HepG2 (cell line): ENCODE data around the gene TTLL1. TPM values are rescaled to one million over a fixed set of nuclear protein-coding genes. Genes with fewer than 3 reads are reported as not detected.

Experiments used
- ARNT ChIP-seq: fragments of 450-650 bp; IDR thresholded peaks from 2 replicates; pipeline ENCODE4 v1.6.1; 2017
- BORCS8-MEF2B ChIP-seq: sonication (generic); formaldehyde crosslinking; IDR thresholded peaks from 2 replicates; pipeline ENCODE4 v1.8.0; 2022; ENCODE audit warnings: mild to moderate bottlenecking, missing genetic modification reagents
- HMGA1 ChIP-seq: sonication (generic); formaldehyde crosslinking; conservative IDR thresholded peaks from 2 replicates; pipeline ENCODE4 v1.4.0; 2020; ENCODE audit warnings: missing genetic modification reagents
- KMT2B ChIP-seq: IDR thresholded peaks from 2 replicates; pipeline ENCODE4 v1.6.1; 2016; ENCODE audit warnings: missing genetic modification reagents, missing compliant biosample characterization
- MAFK ChIP-seq, 2 experiments: IDR thresholded peaks in 1 of 2; conservative IDR thresholded peaks in 1 of 2; 2 replicates each; pipeline ENCODE4 v1.6.1; 2011; ENCODE audit warnings: improper control_type of control experiment in 2 of 2, low read length in 2 of 2
- NAIF1 ChIP-seq: sonication (generic); formaldehyde crosslinking; IDR thresholded peaks from 2 replicates; pipeline ENCODE4 v1.5.0; 2020; ENCODE audit warnings: mild to moderate bottlenecking, missing genetic modification reagents, borderline replicate concordance
- NFKBIZ ChIP-seq: IDR thresholded peaks from 2 replicates; pipeline ENCODE4 v1.6.1; 2018; ENCODE audit warnings: missing genetic modification reagents, missing compliant biosample characterization
- NR2C2 ChIP-seq: sonication (generic); formaldehyde crosslinking; IDR thresholded peaks from 2 replicates; pipeline ENCODE4 v1.4.0; 2020; ENCODE audit warnings: missing genetic modification reagents, mild to moderate bottlenecking, moderate library complexity, borderline replicate concordance
- PATZ1 ChIP-seq: sonication (generic); formaldehyde crosslinking; IDR thresholded peaks from 2 replicates; pipeline ENCODE4 v1.4.0; 2020; ENCODE audit warnings: missing genetic modification reagents
- PHF20 ChIP-seq: sonication (generic); formaldehyde crosslinking; IDR thresholded peaks from 2 replicates; pipeline ENCODE4 v1.5.0; 2020; ENCODE audit warnings: mild to moderate bottlenecking, missing genetic modification reagents
- POLR2AphosphoS5 ChIP-seq: IDR thresholded peaks from 2 replicates; pipeline ENCODE4 v1.6.1; 2012; ENCODE audit warnings: low read depth, low read length
- REPIN1 ChIP-seq: sonication (generic); formaldehyde crosslinking; IDR thresholded peaks from 2 replicates; pipeline ENCODE4 v1.8.0; 2022; ENCODE audit warnings: missing genetic modification reagents, low read depth, mild to moderate bottlenecking, borderline replicate concordance
- SRSF4 ChIP-seq: fragments of 200-400 bp; formaldehyde crosslinking; IDR thresholded peaks from one replicate; pipeline ENCODE4 v1.6.1; 2018; ENCODE audit warnings: mild to moderate bottlenecking, low read depth, low read length, moderate library complexity; ENCODE audit not compliant: poor library complexity, severe bottlenecking
- ZFP36L2 ChIP-seq: sonication (generic); formaldehyde crosslinking; IDR thresholded peaks from 2 replicates; pipeline ENCODE4 v1.4.0; 2020; ENCODE audit warnings: missing genetic modification reagents
- ZFX ChIP-seq: sonication (generic); formaldehyde crosslinking; IDR thresholded peaks from 2 replicates; pipeline ENCODE4 v1.4.0; 2020; ENCODE audit warnings: mild to moderate bottlenecking, low read depth, missing genetic modification reagents, moderate library complexity
- ZNF234 ChIP-seq: sonication (generic); formaldehyde crosslinking; conservative IDR thresholded peaks from 2 replicates; pipeline ENCODE4 v1.5.1; 2020; ENCODE audit warnings: mild to moderate bottlenecking, missing genetic modification reagents
- ZNF251 ChIP-seq: sonication (generic); formaldehyde crosslinking; IDR thresholded peaks from 2 replicates; pipeline ENCODE4 v1.9.0; 2021; ENCODE audit warnings: mild to moderate bottlenecking, missing genetic modification reagents
- ZNF30 ChIP-seq: sonication (generic); formaldehyde crosslinking; IDR thresholded peaks from 2 replicates; pipeline ENCODE4 v1.5.0; 2020; ENCODE audit warnings: mild to moderate bottlenecking, missing genetic modification reagents
- ZNF383 ChIP-seq: sonication (generic); formaldehyde crosslinking; IDR thresholded peaks from 2 replicates; pipeline ENCODE4 v1.4.0; 2020; ENCODE audit warnings: missing genetic modification reagents, mild to moderate bottlenecking, borderline replicate concordance
- ZNF451 ChIP-seq: sonication (generic); formaldehyde crosslinking; IDR thresholded peaks from 2 replicates; pipeline ENCODE4 v1.5.0; 2020; ENCODE audit warnings: mild to moderate bottlenecking, missing genetic modification reagents
- ZNF503 ChIP-seq: sonication (generic); formaldehyde crosslinking; IDR thresholded peaks from 2 replicates; pipeline ENCODE4 v1.4.0; 2020; ENCODE audit warnings: missing genetic modification reagents
- ZNF776 ChIP-seq: sonication (generic); formaldehyde crosslinking; IDR thresholded peaks from 2 replicates; pipeline ENCODE4 v1.4.0; 2020; ENCODE audit warnings: mild to moderate bottlenecking, missing genetic modification reagents
- ZNF891 ChIP-seq: sonication (generic); formaldehyde crosslinking; IDR thresholded peaks from 2 replicates; pipeline ENCODE4 v1.5.0; 2020; ENCODE audit warnings: mild to moderate bottlenecking, missing genetic modification reagents
- ZXDC ChIP-seq: sonication (generic); formaldehyde crosslinking; IDR thresholded peaks from 2 replicates; pipeline ENCODE4 v1.5.0; 2020; ENCODE audit warnings: mild to moderate bottlenecking, missing genetic modification reagents
- polyA plus RNA-seq, 8 experiments: library from polyadenylated mRNA; depleted of rRNA in 3 of 8; stranded (reverse) in 7 of 8; unstranded in 1 of 8; fragments of >200 nt; fragmentation: Illumina TruSeq in 4 of 8; extraction: Trizol in 4 of 8; gene quantifications; 2 replicates each; pipeline versions ENCODE4 v1.2.1 to v1.2.3, GENCODE V29; 2011 to 2016; ENCODE audit warnings: low read depth in 4 of 8, missing spikeins in 1 of 8, mixed read lengths in 1 of 8; ENCODE audit not compliant: insufficient read depth in 1 of 8
- total RNA-seq, 5 experiments: library from RNA; depleted of rRNA; stranded (reverse); fragments of >200 nt; fragmentation: Illumina TruSeq; extraction: Trizol; gene quantifications; 2 replicates each; pipeline ENCODE4 v1.2.3, GENCODE V29; 2016; ENCODE audit warnings: low read depth in 1 of 5

TTLL1 gene
- total and polyA plus RNA-seq, 2 of the 13 experiments (the other 11 are each of a cell fraction or from before 2014, with no cell fraction given), result 1.6 to 5.3 TPM

- TF ChIP-seq PATZ1 (CRISPR knock-in tag), result peak; percentile 29
- TF ChIP-seq MAFK (conservative IDR thresholded peaks at IDR 0.05 in 1 of 2, IDR thresholded peaks at IDR 0.05 in 1 of 2; ENCODE audit: low read length in 2 of 2), result no peak
- no peak for TF ChIP-seq ARNT
- TF ChIP-seq ZNF503 (CRISPR knock-in tag), result peak; percentile 69; the same call in 1 of the 2 replicates
- TF ChIP-seq SRSF4, result no peak
- TF ChIP-seq ZNF251 (CRISPR knock-in tag), result no peak
- peak; percentile 55; the same call in 1 of the 2 replicates for TF ChIP-seq NFKBIZ (CRISPR knock-in tag)
- TF ChIP-seq HMGA1 (CRISPR knock-in tag), result no peak
- TF ChIP-seq NAIF1, result no peak
- no peak for TF ChIP-seq ZNF383
- peak; percentile 46; the same call in 1 of the 2 replicates for TF ChIP-seq BORCS8-MEF2B
- no peak for TF ChIP-seq ZFP36L2 (CRISPR knock-in tag)
- TF ChIP-seq ZNF776 (CRISPR knock-in tag), result no peak
- TF ChIP-seq ZXDC (CRISPR knock-in tag), result no peak
- no peak for TF ChIP-seq PHF20 (CRISPR knock-in tag)
- TF ChIP-seq ZFX (CRISPR knock-in tag), result no peak
- 0 out of 2 replicates have a peak, but pooled peaks have one; percentile 34 for TF ChIP-seq NR2C2 (CRISPR knock-in tag)
- TF ChIP-seq KMT2B, result no peak
- TF ChIP-seq REPIN1, result peak; percentile 79; the same call in 1 of the 2 replicates
- no peak for TF ChIP-seq ZNF891 (CRISPR knock-in tag)
- TF ChIP-seq ZNF30 (CRISPR knock-in tag), result no peak
- no peak for TF ChIP-seq ZNF234 (CRISPR knock-in tag)
- no peak for TF ChIP-seq POLR2AphosphoS5
- TF ChIP-seq ZNF451, result no peak
These were observed 95.4 kb downstream of the TTLL1 start (continued) for GRCh38 chr22:42993651-42994275.
